SK-N-SH treated with all-trans-retinoic acid at 6 μM for 48 hours (cell line): ENCODE data around the gene TUBGCP5.

Experiments used
- ARNTL ChIP-seq: fragments of 450-650 bp; formaldehyde crosslinking; IDR thresholded peaks from 2 replicates; pipeline ENCODE4 v1.5.0; 2020; ENCODE audit warnings: low read depth, mild to moderate bottlenecking, moderate library complexity, borderline replicate concordance
- BACH2 ChIP-seq: fragments of 250-450 bp; sonication (Bioruptor Pico); IDR thresholded peaks from 2 replicates; pipeline ENCODE4 v1.9.0; 2021; ENCODE audit warnings: mild to moderate bottlenecking, borderline replicate concordance
- CREB5 ChIP-seq: fragments of 250-450 bp; sonication (Bioruptor Pico); IDR thresholded peaks from 2 replicates; pipeline ENCODE4 v1.5.1; 2020; ENCODE audit warnings: low read depth, mild to moderate bottlenecking, moderate library complexity
- PATZ1 ChIP-seq: fragments of 250-450 bp; sonication (Bioruptor Pico); IDR thresholded peaks from 2 replicates; pipeline ENCODE4 v1.8.0; 2020; ENCODE audit warnings: mild to moderate bottlenecking, moderate library complexity, borderline replicate concordance
- SNAI2 ChIP-seq: fragments of 250-450 bp; sonication (Bioruptor Pico); IDR thresholded peaks from 2 replicates; pipeline ENCODE4 v1.5.0; 2020; ENCODE audit warnings: mild to moderate bottlenecking, moderate library complexity
- ZFP3 ChIP-seq: fragments of 250-450 bp; sonication (Bioruptor Pico); IDR thresholded peaks from 2 replicates; pipeline ENCODE4 v1.5.0; 2020; ENCODE audit warnings: mild to moderate bottlenecking, moderate library complexity
- ZFP30 ChIP-seq: fragments of 450-650 bp; formaldehyde crosslinking; IDR thresholded peaks from 2 replicates; pipeline ENCODE4 v1.5.0; 2022; ENCODE audit warnings: mild to moderate bottlenecking, moderate library complexity
- ZNF565 ChIP-seq: fragments of 450-650 bp; formaldehyde crosslinking; conservative IDR thresholded peaks from 2 replicates; pipeline ENCODE4 v1.5.0; 2020; ENCODE audit warnings: low read depth, mild to moderate bottlenecking, moderate library complexity
- ZNF8 ChIP-seq: fragments of 450-650 bp; formaldehyde crosslinking; IDR thresholded peaks from 2 replicates; pipeline ENCODE4 v1.5.0; 2020; ENCODE audit warnings: mild to moderate bottlenecking, moderate library complexity

- TF ChIP-seq SNAI2 (CRISPR knock-in tag), result no peak
- no peak for TF ChIP-seq ZNF565
- TF ChIP-seq ZNF8 (CRISPR knock-in tag), result no peak
- no peak for TF ChIP-seq CREB5 (CRISPR knock-in tag)
- no peak for TF ChIP-seq ZFP30 (CRISPR knock-in tag)
- no peak for TF ChIP-seq PATZ1 (CRISPR knock-in tag)
- no peak for TF ChIP-seq ZFP3 (CRISPR knock-in tag)
- TF ChIP-seq ARNTL (CRISPR knock-in tag), result no peak
- TF ChIP-seq BACH2 (CRISPR knock-in tag), result no peak
Measured at GRCh38 chr15:23039917-23040281, 530 bp upstream of the TUBGCP5 start.
